Measurements from ENCODE around the gene KIF6.

Gene KIF6

DNA sequence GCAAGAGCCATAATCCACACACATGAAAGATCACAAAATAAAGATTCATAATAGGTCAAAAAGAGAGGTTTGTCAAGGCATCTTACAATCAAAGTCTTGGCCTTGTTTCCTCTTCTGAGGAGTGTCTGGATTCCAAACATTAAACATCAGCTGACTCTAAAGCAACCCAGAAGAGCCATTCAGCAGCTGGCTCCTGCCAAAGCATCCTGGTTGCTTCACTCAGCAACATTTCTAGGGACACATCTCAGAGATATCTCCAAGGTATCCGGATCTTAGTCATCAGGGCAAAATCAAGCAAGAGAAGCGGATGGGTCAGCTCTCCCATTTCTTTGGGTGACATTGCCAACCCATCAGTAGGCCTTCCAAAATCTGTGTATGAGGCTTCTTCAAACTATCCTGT is 139.6 kb downstream of the KIF6 start:
- no peak for DNase-seq (ENCODE audit: low read depth)
- H3K4me3 ChIP-seq (ENCODE audit: low read length) = no peak overlapping the region
- TF ChIP-seq, protein P1, sequence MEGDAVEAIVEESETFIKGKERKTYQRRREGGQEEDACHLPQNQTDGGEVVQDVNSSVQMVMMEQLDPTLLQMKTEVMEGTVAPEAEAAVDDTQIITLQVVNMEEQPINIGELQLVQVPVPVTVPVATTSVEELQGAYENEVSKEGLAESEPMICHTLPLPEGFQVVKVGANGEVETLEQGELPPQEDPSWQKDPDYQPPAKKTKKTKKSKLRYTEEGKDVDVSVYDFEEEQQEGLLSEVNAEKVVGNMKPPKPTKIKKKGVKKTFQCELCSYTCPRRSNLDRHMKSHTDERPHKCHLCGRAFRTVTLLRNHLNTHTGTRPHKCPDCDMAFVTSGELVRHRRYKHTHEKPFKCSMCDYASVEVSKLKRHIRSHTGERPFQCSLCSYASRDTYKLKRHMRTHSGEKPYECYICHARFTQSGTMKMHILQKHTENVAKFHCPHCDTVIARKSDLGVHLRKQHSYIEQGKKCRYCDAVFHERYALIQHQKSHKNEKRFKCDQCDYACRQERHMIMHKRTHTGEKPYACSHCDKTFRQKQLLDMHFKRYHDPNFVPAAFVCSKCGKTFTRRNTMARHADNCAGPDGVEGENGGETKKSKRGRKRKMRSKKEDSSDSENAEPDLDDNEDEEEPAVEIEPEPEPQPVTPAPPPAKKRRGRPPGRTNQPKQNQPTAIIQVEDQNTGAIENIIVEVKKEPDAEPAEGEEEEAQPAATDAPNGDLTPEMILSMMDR (conservative IDR thresholded peaks at IDR 0.05; ENCODE audit: low read depth, low read length) = no peak

DNA sequence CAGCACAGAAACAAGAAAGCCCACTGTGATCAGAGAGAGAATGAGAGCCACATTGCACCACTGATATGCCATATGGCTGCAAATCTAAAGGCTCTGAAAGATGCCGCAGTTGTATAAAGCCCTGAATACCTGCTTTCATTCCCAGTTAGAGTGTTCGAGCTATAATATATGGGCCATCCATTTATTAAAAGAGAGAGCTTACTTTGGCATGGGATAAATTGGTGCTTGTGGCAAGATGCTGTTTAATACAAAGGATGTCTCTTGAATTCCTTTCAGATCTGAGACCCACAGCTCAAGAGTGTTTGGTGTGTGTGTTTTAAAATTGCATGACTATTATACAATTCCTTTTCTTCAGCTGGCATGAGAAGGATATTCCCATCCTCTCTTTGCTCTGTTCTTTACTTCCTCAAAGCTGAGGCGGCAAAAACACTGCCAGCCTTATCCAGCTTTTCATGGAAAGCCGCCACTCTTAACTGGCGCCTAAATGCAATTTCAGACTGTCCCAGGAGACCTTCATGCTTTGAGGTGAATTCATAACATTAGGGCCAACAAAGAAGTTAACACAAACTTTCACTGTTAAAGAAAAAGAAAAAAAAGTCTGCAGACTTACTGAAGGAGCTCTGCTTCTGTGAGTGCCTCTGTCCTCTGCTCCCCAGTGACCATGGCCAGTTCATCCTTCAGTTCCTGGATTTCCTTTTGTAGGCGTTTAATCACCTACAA is 147.6 kb downstream of the KIF6 start:
- TF ChIP-seq, protein P1 (conservative IDR thresholded peaks at IDR 0.05; ENCODE audit: low read depth, low read length) = no peak
- no peak overlapping the region for H3K4me3 ChIP-seq (ENCODE audit: low read length)
- no peak for DNase-seq (ENCODE audit: low read depth)

DNA sequence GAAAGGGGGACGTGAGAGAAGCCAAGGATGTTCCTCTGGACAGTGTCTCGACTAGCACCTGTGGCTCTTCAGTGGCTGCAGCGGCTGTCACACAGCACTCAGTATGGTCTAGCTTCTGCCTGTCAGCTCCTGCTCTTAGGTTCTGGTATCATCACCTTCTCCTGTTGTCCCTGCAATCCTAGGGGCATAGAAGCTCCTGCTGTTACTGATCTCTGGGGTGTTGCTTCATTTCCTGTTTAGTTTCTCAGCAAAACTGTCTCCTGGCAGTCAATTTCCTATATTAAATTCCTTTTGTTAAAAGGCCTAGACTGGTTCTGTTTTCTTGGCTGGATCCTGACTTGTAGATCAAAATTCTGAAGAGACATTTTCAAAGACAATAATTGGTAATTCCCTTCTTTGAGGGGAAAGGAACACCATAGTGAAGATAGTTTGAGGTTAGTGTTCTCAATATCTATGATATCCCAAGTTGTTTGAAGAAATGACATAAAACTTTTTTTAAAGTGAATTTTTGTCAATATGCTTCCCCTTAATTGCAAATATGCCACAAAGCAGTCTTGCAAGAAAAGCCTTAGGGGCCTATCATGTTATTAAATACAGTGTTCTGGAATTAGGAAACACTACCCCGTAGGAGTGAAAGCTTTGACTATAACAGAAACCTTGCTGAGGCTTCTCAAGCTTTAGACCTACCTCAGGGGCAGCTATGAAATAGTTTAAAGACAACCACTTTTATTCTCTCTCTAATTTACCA is 148.5 kb downstream of the KIF6 start:
- TF ChIP-seq, protein P1 (conservative IDR thresholded peaks at IDR 0.05; ENCODE audit: low read depth, low read length) = no peak

DNA sequence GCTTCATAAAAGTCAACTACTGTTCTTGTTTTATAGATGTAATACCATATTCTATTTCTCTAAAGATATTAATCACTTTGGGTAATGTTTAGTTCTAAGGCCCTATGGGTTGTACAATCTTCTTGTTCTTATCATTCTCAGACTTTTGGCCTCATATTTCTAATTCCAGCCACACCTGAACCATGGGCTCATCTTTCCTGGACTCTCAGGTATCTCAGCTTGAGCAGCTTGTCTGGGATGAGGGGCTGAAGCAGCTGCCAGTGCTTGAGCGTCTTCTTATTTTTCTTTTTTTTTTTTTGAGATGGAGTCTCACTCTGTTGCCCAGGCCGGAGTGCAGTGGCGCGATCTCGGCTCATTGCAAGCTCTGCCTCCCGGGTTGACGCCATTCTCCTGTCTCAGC is 150.2 kb downstream of the KIF6 start:
- TF ChIP-seq, protein P1 (conservative IDR thresholded peaks at IDR 0.05; ENCODE audit: low read depth, low read length) = no peak
- no peak overlapping the region for H3K4me3 ChIP-seq (ENCODE audit: low read length)
- DNase-seq (ENCODE audit: low read depth) = no peak

More for the DNA sequence above, 148.5 kb downstream of the KIF6 start:
- no peak overlapping the region for H3K4me3 ChIP-seq (ENCODE audit: low read length)
- DNase-seq (ENCODE audit: low read depth) = no peak

DNA sequence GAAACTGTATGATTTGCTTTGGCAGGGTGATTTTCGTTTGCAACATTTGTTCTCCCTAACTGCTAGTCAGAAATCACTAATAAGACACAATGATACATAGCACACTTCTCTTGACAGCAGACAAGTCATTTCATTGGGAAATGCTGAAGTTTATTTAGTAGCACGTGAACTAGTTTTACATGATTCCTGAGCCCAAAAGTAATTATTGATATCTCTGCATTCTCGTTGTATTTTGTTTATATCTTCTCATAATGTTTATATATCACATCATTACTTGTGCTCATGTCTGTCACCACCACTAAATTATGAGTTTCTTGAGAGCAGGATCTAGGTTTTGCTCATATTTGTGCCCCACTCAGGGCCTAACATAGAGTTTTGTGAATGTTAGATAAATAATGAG is 151.7 kb downstream of the KIF6 start:
- no peak for DNase-seq (ENCODE audit: low read depth)
- TF ChIP-seq, protein P1 (conservative IDR thresholded peaks at IDR 0.05; ENCODE audit: low read depth, low read length) = no peak
- no peak overlapping the region for H3K4me3 ChIP-seq (ENCODE audit: low read length)

DNA sequence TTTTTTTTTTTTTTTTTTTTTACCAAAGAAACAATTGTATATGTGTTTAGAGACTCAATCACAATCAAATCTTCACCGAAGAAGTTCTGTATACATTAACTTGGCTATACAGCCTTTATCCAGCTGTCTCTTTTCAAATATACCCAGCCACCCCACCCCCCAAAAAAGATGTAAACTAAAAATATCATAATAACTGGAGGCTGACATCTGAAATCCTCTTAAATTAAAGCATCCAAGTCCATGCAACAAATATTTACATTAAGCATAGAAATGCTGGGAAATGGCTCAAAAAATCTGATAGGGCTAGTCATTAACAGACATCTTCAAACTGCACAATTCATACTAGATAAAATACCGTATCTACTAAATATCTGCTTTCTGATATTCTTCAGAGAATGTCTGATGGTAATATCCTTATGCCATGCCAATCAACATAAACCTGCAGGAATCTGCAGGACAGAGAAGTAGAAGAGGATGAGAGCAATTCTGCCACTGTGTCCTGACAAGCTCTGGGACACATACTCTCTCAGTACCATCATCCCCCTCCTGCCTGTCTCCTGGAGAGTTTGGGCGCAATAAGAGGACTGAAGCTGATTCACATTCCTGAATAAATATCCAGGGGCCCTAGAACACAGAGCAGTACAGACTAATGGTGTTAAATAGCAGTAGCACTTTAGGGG is 152.4 kb downstream of the KIF6 start:
- no peak for DNase-seq (ENCODE audit: low read depth)
- TF ChIP-seq, protein P1 (conservative IDR thresholded peaks at IDR 0.05; ENCODE audit: low read depth, low read length) = no peak
- no peak overlapping the region for H3K4me3 ChIP-seq (ENCODE audit: low read length)
